HG02763 (cell line): Measurements from ENCODE around the gene EXOC3L4.

ENCODE experiments used
- ATAC-seq: cut with Tn5 transposase; IDR thresholded peaks from one replicate; pipeline ENCODE4 v1.9.1; 2021; ENCODE audit warnings: mild to moderate bottlenecking, moderate library complexity; ENCODE audit not compliant: unreplicated experiment

The EXOC3L4 gene

DNA sequence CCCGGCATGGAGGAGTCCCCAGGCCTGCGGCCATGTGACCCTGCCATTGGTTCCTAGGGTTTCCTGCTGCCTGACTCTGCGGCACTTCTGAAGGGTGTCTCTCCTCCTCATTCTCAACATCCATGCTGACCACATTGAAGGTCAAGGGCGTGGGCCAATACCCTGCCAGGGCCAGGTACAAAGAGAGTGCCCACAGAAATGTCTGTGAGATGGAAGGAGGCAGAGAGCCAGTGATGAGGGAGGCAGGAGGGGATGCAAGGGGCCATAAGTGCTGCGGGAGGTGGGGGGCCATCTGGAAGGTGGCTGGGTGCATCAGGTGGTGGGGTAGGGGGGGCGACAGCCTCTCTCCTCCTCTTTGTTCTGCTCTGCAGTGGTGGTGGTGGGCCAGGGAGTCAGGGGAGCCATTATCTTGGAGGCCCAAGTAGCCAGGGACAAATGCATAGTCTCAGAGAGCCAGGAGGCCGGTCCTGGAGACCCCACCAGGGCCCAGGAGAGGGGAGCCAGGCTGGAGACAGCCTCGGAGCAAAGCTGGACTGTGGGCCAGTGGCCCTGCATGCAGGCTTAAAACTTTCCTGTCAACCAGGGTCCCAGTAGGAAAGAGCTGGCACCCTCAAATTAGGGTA, 24.2 kb upstream of the EXOC3L4 start:
- no peak for ATAC-seq

DNA sequence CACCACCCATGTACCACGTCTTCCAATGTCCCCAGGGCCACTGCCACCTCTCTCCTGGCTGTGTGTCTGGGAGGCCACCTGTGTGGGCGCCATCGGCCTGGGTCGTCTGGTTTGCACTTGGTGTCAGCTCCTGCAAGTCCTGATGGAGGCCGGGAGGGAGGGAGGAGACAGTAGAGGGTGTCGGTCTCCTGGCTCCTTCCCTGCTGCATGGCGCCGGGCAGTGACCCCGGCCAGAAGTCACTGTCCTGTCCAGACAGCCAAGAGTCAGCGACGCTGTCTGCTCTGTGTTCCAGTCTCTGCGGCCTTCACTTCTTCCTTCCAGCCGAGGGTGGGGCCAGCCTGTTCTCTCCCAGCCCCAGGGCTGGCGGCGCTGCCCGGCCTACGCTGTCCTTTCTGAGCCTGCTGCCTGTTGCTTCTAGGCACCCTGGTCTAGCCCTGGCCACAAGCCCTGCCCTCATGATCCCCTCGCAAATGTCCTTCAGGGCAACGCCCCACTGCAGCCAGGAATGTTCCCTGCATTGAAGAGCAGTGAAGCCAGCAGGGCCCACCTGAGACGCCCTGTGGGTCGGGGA, 23.5 kb upstream of the EXOC3L4 start:
- no peak for ATAC-seq

DNA sequence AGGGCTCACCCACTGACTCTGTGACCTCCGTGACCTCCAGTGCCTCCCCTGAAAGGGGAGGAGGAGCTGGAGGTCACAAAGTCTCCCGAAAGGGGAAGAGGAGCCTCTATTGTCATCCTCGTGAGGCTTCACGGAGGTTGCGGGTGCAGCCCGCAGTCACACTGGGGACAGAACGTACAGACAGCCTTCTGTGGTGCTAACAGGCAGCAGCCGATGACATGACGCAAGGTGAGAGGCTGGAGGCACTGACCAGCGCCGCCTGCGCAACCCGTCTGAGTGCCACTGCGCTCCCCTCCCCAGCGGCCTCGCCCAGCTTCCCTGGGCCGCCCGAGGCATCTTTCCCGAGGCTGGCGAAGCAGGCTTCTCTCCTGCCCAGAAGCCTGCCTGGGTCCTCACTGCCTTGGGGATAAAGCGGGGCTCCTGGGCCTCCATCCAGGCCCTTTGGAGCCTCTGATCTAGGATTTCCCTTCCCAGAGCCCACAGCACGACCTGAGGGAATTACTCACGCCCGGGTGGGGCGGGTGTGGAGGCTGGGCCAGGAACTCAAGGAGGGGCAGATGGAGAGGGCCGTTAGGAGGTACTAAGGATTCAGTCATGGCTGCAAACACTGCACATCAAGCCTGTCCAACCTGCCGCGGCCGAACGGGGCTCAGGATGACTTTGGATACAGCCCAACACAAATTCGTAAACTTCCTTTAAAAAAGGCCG, 22.8 kb upstream of the EXOC3L4 start:
- ATAC-seq: no peak

DNA sequence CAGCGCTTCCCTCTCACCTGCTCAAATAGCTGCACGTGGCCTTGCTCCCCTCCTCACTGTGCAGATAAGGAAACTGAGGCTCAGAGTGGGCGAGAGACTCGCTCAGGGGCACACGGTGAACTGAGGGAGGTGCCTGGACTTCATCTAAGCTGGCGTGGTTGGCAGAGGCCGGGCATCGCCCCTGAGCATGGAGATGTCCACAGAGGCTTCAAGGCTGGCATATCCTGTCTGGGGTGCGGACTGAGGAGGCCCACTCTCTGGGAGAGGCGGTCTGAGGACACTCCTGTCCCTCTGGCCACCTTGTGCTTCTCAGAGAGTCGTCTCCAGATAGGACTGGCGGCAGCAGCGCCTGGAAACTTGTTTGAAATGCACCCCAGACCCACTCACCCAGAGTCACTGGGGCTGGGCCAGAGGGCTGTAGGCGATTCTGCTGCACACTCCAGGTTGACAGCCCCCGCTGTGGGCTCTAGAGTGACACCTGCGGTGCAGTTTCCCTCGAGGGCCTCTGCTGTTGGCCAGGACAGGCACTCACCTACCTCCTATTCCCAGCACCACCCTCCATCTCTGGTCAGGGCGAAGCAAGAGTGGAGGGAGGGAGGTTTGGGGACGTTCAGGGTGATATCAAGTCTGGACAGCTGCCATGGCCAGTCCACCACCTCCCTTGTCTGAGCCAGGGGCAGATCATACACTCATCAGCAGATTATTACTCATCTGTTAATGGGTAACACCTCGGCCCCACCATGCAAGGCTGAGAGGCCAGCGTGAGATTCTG, 21.7 kb upstream of the EXOC3L4 start:
- no peak for ATAC-seq

DNA sequence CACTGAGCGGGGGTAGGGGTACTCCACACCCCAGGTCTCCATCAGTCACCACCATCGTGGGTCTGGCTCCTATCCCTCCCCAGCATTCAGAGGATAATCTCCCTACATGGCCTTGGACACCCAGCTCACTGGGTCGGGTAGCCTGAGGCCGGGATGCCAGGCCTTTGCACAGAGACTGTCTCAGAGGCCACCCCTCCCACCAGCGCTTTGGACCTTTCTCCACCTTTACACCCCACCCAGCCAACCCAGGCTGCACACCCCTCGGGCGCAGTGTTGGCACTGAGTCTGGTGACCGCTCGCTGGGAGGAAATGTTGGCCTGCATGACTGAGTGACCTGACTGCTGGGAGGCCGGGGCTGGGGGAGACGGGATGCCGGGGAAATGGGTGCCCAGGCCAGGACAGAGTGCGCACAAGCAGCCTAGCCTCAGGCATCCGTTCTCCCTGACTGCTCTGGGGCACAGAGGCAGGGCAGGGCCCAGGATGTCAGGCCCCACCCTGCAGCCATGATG, 21.1 kb upstream of the EXOC3L4 start:
- no peak for ATAC-seq

DNA sequence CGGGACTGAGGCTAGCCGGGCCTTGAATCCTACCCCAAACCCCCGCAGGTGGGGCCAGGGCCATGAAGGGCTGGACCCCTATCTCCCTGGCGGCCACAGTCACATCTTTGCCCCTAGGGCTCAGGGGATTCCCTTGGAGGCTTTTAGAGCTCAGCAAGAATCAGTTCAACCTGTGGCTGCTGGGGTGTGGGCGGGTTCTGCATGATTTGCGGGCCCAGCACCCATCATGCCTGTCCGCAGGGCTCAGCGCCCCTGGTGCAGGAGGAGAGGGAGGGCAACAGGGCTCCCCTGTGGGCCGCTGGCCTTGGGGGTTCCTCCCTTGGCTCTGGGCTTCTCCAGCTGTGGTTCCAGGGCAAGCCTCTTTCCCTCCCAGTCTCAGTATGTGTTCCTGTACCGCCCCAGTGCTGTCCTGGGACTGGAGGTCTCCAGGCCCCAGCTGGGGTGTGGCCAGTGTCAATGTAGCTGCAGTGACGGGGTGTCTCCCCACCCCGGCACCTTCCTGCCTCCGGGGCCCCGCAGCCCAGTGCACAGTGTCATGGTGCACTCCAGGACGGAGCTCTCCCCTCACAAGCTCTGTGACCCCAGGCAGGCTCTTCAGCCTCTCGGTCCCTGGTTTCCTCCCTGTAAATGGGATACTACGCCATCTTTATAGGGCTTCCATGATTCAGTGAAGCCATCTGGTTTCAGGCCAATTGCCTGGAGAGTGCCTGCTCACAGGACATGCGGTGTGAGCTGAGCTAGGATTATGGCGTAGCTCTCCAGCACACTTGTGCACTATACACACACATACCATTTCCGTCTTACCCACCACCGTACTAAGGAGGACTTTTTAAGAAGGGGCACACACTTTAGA, 20.4 kb upstream of the EXOC3L4 start:
- ATAC-seq: no peak

DNA sequence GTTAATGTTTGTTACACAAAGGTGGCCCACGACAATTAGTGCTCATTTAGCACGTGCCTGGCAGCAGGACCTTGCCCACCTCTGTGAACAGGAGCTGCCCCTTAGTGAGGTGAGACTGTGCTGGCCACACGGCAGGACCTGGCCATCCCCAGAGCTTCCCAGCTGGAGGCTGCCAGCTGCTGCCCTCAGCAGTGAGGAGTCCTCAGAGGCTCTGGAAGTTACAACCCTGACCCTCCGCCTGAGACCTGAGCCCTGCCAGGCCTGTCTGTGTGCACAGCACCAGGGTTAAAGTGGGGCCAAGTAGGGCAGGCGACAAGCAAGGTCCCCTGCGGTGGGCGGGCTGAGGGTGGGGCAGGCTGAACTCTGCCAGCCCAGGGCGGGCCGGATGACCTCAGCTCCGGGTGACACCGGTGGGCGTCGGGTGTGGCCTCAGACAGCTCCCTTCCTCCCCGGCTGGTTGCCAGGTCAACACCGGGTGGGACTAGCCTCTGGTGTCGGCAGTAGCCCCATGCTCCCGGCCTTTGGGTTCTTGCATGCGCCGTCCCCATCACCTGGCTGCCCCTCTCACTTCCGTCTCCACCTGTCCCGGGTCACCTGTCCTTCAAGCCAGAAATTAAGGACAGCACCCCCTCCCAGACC, 19.7 kb upstream of the EXOC3L4 start:
- ATAC-seq: no peak

DNA sequence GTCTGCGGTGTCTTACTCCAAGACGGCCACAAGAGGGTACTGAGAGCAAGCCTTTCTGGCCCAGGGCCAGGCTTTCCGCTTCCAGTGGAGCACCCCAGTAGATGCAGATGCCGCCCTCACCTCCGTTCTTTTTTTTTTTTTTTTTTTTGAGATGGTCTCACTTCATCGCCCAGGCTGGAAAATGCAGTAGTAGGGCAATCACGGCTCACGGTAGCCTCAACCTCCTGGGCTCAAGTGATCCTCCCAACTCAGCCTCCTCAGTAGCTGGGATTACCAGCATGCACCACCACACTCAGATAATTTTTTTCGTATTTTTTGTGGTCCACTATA, 16.1 kb upstream of the EXOC3L4 start:
- peak; percentile 34 for ATAC-seq

DNA sequence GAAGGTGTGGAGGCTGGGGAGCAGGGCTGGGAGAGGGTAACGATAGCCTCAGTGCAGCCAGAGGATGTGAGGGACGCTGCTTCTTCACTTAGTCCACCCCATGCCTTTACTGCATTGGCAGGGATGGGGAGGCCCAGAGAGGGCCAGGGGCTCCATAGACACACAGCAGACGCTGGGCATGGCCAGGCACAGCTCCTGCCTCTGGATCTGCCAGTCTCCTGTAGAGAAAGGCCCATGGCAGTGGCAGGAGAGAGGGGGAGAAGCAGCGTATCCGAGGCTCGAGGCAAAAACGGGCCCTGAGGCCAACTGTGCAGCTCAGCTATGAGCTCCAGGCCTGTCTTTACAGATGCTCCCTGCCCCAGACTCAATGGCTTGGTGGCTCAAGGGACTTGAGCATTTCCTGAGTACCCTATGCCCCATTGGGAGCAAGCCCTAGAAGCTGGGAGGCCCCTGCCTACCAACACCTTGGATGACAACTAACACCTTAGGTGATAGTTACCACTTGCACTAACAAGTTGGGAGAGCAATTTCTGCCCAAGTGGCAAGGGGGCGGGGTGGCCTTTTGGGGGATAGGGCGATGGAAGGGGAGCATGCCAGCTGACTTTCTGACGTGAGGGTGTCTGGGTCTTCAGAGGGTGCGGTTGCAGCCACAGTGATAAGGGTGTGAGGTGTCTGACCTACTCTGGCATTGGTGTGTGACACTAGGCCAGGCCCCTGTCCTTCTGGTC, 15.5 kb upstream of the EXOC3L4 start:
- ATAC-seq: no peak

DNA sequence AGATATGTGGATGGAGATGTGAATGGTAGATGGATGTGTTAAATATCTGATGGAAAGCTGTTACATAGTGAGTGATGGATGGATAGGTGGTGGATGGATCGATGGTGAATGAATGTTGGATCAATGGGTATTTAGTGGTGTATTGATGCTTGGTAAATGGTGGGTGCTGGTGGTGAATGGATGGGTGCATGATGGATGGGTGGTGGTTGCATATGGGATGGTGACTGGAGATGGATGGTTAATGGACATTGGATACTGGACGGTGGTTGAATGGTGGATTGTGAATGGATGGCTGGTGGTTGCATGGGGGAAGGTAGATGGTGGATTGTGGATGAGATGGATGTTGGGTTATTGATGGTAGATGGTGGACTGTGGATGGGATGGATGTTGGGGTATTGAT, 12.6 kb upstream of the EXOC3L4 start:
- ATAC-seq: no peak

DNA sequence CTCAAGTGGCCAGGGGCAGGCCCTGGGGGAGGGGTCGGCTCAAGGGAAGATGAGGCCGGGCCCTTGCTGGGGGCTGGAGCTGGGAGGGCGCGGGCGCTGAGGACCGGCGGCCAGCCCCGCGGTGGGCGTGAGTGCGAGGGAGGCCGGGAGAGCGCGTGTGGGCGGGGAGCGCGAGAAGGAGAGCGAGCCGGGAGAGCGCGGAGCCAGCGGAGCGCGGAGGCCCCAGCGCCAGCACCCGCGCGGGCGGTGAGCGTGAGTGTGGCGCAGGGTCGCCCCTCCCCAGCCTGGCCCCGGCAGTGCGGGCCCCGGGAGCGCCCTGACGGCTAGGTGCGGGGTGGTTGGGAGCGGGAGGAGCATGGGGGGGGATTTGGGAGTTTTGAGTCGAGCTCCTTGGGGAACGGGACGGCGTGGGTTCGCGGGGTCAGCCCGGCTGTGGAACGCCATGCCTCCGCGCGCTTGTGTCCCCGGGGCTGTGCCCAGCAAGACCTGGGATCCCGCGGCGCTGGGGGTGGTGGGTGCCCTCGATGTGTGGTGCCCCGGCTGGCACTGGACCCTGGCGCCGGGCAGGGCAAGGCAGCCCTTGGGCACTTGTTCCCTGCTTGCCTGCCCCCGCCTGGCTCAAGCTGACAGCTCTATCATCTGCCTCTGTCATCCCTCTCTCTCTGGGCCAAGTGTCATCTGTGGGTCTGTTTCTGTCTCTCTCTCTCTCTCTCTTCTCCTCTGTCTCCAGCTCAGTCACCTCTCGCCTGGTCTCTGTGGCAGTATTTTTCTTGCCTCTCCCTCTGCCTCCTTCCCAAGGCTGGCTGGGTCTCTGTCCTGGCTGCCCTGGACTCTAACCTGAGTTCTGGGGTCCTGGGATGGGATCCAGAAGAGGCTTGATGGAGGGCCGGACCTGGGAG, 10.3 kb upstream of the EXOC3L4 start, which contains the start of gene LBHD2:
Gene LBHD2 (plus strand): TSS at position 190 of the 899 bp plus-strand sequence. CDS start 1,803 bp downstream, outside the sequence.
- ATAC-seq: no peak

DNA sequence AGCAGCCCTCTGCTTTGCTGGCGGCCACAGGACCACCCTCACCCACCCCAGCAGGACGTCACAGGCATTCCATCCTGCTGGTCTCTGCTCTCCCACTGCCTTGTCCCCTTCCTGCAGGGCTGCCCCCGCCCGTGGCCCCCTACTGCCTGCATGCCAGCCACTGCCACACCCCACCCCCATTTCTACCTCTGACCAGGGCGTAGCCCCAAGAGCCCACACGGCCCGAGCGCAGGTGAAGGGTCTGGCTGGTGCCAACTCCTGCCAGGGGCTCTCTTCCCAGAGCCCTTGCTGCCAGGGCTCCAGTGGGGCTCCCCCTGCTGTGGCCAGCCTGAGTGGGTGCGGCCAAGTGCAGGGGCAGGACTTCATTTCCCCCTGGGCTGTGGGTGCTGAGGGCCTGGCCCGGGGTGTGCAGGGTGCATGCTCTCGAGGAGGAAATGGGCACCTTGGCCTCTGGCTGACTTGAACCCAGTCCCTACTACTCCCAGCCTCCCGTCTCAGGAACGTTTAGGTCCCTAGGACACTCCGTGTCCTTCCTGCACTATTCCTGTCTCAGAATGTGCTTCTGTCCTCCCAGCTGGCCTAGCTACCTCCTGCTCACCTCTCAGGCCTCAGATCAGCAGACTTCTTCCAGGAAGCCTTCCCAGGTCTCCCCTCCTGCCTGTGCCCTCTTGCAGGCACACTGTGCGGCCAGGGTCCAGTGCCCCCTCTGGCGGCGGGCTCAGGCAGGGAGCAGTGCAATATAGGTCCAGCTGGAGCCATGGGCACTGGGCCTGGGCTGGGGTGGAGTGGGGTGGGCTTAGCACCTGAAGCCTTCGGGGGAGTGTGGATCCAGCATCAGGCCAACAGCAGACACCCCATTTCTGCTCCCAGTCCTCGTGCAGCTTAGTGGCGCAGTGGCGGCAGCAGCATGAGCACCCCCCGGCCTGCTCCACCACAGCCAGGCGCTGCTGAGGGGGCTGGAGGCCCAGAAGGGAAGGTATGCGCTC, 9.1 kb upstream of the EXOC3L4 start:
- no peak for ATAC-seq

DNA sequence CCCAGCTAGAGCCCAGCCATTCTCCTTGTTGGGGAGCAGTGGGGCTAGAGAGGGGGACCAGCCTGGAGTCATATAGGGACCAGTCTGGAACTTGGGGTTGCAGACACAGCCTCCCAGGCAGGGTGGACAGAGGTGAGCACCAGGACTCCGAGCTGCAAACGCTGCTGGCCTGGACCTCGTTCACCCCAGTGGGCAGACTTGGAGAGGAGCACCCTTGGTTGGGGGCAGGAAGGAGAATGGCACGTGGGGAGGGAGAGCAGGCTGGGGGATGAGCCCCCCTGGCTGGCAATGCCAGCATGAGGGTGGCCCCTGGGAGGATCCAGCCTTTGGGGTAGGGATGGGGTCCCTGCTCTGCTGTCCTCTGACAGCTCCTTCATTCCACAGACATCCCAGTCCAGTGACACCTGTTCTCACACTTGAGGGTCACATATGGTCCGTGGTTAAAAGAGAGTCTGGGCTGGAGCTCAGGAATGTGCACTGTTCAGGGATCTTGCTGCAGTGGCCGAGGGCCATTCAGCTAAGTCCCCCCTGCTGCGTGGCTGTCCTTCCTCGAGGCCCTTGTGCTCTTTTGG, 7.7 kb upstream of the EXOC3L4 start:
- no peak for ATAC-seq

DNA sequence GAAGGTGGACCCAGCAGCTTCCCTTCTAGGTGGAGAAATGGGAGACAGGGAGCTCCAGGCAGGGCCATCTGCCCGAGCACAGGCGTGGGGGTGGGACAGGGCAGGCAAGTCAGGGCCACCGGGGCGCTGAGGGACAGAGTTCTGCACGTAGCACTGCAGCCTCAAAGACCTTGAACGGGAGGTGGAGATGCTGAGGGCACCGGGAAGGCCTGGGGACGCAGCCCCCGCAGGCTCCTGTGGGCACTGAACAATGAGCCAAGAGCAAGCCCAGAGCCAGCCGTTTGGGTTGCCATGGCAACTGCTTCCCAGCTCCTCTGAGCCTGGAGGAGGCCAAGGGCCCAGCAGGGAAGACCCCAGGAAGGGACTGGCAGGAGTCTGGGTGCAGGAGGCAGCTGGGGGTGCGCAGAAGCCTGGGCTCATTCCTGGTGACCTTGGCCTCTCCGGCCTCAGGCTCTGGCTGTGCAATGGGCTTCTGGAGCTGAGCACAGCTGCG, 7.1 kb upstream of the EXOC3L4 start:
- ATAC-seq: no peak

DNA sequence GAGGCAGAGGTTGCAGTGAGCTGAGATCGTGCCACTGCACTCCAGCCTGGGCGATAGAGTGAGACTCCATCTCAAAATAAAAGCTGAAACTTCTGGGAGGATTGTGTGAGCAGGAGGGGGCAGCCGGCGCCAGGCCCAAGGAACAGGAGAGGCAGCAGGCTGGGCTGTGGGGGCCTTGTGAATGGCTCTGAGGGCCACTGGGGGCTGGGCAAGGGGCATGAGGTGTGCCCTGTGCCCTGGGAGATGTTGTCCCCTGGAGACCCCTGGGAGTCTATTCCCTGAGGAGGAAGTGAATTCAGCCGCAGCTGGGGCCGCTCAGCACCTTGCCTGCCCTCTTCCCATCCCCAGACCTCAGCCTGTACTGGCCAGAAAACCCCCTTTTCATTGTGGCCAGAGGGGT, 5.6 kb upstream of the EXOC3L4 start:
- no peak for ATAC-seq

DNA sequence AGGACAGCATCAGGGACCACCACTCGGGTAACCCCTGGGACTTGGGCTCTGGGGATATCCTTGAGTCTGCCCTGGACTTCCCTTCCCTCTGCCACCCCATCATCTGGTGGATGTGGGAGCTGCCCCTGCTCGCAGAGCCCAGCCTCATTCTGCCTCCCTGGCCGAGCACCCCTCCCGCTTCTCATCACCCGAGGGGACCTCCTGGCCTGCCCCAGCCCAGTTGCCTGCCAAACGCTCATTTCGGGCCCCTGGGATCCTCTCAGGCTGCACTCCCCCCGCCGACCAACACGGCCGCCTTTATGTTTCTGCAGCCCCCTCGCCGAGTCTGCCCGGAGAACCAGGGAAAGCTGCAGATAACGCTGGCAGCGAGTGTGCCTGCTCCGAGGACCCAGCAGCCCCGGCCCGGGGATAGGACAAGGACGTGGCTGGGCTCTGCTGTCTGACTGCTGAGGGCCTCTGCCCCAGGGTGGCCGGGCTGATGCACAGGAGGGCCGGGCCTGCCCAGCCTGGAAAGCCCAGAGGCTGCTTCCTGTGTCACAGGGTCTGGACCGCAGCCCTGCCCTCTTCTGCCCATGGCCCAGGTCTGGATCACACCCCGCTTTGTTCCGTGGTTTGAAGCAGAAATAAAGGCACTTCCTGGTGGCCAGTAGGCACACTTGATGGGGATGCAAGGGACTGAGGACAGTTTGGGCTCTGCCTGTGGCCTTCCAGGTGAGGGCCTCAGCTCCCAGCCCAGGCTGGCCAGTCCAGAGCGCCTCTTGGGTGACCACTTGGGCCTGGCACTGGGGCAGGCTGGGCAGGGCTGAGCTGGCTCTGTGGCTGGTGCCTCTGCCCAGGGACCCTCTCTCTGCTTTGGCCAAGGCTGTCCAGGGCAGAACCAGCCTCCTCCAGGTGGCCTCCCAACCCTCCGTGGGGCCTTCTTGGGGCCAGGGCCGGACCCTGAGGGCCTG, 4.9 kb upstream of the EXOC3L4 start:
- ATAC-seq: no peak
